Activated T-helper 1 cell treated with Interleukin-2 at 50 U/mL for 16 hours (primary cell): ENCODE measurements around the gene ANAPC2.
A peak's percentile ranks its signal among the peaks of the same experiment; 100 is the strongest.

ENCODE experiments used
- DNase-seq: peaks from one replicate; pipeline ENCODE4 v3.0.0-alpha.2; 2020; ENCODE audit warnings: low read depth

ANAPC2 gene, protein sequence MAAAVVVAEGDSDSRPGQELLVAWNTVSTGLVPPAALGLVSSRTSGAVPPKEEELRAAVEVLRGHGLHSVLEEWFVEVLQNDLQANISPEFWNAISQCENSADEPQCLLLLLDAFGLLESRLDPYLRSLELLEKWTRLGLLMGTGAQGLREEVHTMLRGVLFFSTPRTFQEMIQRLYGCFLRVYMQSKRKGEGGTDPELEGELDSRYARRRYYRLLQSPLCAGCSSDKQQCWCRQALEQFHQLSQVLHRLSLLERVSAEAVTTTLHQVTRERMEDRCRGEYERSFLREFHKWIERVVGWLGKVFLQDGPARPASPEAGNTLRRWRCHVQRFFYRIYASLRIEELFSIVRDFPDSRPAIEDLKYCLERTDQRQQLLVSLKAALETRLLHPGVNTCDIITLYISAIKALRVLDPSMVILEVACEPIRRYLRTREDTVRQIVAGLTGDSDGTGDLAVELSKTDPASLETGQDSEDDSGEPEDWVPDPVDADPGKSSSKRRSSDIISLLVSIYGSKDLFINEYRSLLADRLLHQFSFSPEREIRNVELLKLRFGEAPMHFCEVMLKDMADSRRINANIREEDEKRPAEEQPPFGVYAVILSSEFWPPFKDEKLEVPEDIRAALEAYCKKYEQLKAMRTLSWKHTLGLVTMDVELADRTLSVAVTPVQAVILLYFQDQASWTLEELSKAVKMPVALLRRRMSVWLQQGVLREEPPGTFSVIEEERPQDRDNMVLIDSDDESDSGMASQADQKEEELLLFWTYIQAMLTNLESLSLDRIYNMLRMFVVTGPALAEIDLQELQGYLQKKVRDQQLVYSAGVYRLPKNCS

DNA sequence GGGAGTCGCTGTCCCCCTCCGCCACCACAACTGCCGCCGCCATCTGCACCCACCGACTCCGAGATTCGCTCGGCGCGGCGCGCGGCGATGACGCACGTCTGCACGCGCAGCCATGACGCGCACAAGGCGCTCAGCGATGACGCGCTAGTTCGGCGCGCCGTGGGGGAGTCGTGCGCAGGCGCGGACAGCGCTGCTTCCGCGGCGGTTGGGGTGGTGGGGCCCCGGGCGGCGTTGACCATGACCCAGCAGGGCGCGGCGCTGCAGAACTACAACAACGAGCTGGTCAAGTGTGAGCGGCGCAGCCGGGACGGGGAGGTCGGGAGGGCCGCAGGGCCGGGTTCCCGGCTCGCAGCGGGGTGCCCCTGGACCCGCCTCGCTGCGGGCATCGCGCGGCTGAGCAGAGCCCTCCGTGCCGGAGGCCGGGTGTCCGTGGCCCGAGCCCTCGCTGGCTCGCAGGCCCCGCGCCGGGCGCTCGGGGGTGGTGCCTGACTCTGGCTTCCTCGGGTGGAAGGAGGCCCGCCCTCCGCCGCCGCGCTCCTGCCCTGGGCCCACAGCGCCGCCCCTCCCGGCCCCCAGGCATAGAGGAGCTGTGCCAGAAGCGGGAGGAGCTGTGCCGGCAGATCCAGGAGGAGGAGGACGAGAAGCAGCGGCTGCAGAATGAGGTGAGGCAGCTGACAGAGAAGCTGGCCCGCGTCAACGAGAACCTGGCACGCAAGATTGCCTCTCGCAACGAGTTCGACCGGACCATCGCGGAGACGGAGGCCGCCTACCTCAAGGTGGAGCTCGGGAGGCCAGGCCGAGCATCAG, at the start of gene ANAPC2, which contains the start of gene SSNA1:
TSS of gene ANAPC2 (minus strand) at position 71 of the 807 bp plus-strand sequence. CDS start at position 43, 28 bp downstream.
TSS of gene SSNA1 (plus strand) at position 187 of the 807 bp plus-strand sequence. CDS start at position 238, 51 bp downstream.
- DNase-seq: peak; percentile 91

GRCh38 chr9:137236936-137237421, 48.6 kb upstream of the ANAPC2 start:
- DNase-seq: no peak

- peak; percentile 82 for DNase-seq
These were observed 48.0 kb upstream of the ANAPC2 start for GRCh38 chr9:137236238-137236935.

DNA sequence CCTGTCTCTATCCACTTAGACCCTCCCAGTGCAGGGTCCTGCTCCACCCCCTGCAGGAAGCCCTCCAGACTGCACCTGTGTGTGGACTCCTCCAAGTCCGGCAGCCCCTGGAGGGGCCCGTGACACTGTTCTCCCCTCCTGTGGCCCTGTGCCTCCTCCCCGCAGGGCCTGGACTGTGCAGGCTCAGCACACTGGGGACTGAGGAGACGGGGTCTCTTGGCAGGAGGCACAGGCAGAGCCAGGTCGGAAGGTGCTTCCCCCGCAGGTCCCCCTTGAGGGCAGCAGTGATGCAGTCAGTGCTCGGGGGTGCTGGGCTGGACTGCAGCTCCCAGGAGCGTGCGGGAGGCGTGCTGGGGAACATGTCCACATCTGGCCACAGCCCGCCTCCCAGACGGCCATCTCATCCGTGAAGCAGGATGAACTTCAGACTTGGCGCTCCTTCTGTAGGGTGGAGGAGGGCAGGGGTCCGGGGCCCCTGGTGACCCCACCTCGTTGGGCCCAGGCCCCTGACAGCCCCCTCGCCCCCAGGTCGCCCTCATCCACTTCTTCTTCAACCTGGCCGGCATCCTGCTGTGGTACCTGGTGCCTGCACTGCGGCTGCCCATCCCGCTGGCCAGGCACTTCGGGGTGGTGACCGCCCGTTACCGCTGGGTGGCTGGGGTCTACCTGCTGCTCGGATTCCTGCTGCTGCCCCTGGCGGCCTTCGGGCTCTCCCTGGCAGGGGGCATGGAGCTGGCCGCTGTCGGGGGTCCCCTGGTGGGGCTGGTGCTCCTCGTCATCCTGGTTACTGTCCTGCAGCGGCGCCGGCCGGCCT, 47.3 kb upstream of the ANAPC2 start:
- DNase-seq: no peak

DNA sequence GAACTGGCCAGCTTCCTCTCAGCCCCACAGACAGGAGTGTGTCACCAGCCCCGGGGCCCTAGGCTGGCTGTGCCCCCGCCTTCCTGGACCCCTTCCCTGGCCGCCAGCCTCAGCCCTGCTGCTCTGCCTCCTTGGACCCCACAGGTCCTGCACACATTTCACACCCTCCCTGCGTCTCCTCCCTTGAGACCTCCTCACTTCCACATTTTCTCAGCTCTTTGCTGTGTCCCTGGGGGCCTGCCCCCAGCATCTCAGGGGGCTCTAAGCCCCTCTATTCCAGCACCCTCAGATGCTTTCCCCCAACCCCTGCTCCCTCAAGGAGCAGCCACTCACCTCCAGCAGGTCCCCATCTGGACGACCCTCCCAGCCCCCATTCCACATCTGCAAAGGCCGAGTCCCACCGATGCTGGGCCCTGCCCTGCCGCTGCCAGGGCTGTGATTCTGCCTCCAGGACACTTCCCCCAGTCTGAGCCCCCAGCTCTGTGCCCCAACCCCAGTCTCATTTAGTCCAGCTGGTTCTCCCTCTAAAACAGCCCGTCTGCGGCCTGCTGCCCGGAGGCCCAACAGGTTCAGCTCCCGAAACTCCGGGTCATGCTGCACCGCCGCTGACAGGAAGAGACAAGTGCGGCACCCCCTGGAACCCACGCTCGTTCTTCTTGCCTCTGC, 46.5 kb upstream of the ANAPC2 start:
- DNase-seq: no peak

DNA sequence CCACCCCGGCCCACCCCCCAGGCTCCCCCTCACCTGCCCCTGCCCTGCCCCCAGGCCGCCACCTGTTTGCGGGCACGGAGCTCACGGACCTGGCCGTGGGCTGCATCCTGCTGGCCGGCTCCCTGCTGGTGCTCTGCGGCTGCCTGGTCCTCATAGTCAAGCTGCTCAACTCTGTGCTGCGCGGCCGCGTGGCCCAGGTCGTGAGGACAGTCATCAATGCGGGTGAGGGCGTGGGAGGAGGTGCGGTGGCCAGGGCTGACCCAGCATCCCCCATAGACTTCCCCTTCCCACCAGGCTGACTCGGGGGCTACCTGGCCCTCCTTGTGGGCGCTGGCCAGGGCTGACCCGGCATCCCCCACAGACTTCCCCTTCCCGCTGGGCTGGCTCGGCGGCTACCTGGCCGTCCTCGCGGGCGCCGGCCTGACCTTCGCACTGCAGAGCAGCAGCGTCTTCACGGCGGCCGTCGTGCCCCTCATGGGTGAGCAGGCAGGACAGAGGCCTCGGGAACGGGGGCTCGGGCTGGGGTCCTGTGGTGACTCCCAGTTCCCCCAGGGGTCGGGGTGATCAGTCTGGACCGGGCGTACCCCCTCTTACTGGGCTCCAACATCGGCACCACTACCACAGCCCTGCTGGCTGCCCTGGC, 45.8 kb upstream of the ANAPC2 start:
- no peak for DNase-seq

- no peak for DNase-seq
These were observed 45.0 kb upstream of the ANAPC2 start for GRCh38 chr9:137233143-137233980.

- DNase-seq: no peak
These were observed 44.1 kb upstream of the ANAPC2 start for GRCh38 chr9:137232510-137232909.

DNA sequence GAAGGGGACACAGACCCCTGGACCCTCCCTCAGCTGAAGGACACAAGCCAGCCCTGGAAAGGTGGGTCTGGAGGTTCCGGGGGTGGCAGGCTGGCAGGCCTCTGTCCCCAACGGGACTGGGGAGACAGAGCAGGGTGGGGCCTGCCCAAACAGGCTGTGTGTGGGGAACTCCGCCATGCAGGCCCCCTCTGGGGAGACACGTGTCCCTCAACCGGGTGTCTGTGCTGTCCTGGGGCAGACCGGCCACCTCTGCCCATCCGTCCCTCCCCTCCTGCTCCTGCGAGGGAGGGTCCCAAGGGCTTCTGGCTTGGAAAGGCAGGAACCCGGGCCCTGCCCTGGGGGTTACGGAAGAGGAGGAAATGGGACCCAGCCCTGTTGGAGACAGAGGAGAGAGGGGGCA, 43.7 kb upstream of the ANAPC2 start:
- no peak for DNase-seq

DNA sequence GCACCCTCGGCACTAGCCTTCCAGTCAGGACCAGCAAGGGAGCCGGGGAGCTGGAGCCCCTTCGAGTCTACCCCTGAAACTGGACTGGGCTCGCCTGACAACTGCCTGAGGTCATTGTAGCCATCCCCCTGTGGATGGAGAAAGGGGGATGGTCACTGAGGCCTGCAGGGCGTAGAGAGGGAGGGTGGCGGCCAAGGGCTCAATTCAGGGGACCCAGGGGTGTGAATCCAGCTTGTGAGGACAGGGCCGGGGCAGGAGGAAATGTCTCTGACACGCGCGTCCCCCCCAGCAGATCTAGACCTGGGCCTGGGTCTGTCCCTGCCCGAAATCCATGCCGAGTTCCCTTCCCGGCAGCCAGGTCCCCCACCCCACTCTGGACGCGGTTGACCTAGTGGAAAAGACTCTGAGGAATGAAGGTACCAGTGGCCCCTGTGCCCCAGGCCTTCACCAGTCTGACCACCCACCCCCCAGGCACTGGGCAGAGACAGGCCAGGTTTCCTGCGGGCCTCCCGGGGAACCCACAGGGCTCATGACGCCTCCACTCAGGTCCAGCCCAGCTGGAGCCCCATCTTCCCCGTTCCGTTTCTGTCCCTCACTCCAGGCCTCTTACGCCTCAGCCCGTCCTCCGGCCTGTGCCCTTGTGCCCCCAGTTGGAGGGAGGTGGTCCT, 43.1 kb upstream of the ANAPC2 start:
- no peak for DNase-seq

- no peak for DNase-seq
These were observed 42.5 kb upstream of the ANAPC2 start, which contains the start of gene SLC34A3 for GRCh38 chr9:137230705-137231371. Gene SLC34A3 (plus strand): TSS chr9:137230901. CDS start chr9:137231703, 802 bp downstream.

DNA sequence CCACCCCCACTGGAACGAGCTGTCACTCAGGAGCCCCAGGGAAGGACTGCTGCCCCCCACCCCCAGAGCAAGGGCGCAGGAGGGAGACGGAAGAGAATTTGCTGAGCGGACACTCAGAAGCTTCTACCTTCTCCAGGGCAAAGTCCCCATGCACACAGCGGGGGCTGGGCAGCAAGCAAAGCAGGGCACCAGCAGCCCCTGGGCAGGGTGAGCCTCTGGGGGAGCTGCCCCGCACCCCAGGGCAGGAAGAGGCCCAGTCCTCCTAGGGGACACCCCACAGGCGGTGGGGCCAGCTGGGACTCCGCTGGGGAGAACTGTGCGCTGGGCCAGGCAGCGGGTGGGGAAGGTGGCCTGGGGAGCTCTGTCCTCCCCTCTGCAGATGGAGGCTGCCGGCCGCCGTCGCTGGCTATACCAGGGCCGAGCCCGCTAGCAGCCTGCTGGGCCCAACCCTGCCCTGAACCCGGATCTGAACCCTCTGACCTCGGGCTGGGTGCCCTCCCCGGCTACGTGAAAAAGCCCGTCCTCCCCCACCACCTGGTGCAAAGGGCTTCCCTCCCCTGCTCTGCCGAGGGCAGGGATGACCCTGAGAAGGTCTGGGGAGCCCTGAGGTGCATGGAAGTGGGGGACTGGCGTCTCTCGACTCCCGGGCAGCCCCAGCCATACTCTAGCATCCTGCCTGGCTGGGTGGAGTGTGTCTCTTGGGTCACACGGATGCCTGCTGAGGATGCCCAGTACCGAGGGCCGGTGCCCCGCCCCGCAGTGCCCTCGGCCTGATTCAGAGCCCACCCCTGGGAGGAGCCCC, 41.7 kb upstream of the ANAPC2 start:
- no peak for DNase-seq

GRCh38 chr9:137228968-137229896, 40.9 kb upstream of the ANAPC2 start:
- DNase-seq: no peak

DNA sequence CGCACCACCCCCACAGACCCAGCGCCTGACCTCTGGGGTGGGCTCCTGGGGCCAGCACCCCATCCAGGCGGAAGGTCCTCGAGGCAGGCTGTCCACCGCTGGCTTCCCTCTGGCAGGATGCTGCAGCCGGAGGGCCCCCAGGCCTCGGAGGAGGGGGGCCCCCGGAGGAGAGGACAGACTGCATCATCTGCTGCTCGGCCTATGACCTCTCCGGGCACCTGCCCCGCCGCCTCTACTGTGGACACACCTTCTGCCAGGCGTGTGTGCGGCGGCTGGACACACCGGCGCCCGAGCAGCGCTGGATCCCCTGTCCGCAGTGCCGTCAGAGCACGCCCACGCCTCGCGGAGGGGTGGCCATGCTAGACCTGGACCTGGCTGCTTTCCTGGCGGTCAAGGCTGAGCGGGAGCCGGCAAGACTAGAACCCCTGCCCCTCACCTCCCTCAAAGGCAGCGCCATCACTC, 40.2 kb upstream of the ANAPC2 start:
- DNase-seq: no peak

GRCh38 chr9:137227853-137228505, 39.6 kb upstream of the ANAPC2 start:
- no peak for DNase-seq
